Measurements from ENCODE around the gene CACNA2D3. TPM values are rescaled to one million over a fixed set of nuclear protein-coding genes. Genes with fewer than 3 reads are reported as not detected.

The CACNA2D3 gene
- total RNA-seq, 1 donor from 2014 or later = 0.17 TPM

GRCh38 chr3:54783611-54784010 lies 661.3 kb downstream of the CACNA2D3 start:
- Histone ChIP-seq H3K36me3 (ENCODE audit: control insufficient read depth, insufficient read depth, low read length) (no peaks in the 10 kb centered on the region), H3K27me3 (ENCODE audit: control insufficient read depth, insufficient read depth, low read length) (no peaks in the 10 kb centered on the region), H3K4me3 (ENCODE audit: low read depth, low read length) (no peak overlapping the region)
- no peak for DNase-seq (ENCODE audit: low read depth)
- no peak for TF ChIP-seq CTCF (IDR thresholded peaks at IDR 0.05; ENCODE audit: insufficient read depth, low read length, poor library complexity, severe bottlenecking)

DNA sequence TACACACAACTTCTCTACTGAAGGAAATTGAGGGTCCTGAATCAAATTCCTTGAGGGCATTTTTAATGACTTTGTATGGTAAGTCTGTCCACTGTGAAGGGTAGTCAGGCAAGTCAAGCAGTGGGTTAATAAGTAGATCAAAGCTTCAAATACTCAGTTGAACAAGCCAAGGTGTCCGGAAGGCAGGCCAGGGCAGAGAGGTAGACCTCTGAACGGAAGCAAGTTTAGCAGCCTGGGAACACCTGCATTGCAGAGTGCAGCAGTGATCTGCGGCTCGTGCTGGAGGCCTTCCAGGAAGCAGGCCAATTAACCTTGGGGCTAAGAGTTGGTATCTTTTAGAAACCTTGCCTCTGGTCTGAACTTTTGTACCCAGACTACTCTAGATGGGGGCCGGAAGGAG lies 661.7 kb downstream of the CACNA2D3 start:
- no peaks in the 10 kb centered on the region for H3K27me3 ChIP-seq (ENCODE audit: control insufficient read depth, insufficient read depth, low read length)
- no peak for DNase-seq (ENCODE audit: low read depth)

DNA sequence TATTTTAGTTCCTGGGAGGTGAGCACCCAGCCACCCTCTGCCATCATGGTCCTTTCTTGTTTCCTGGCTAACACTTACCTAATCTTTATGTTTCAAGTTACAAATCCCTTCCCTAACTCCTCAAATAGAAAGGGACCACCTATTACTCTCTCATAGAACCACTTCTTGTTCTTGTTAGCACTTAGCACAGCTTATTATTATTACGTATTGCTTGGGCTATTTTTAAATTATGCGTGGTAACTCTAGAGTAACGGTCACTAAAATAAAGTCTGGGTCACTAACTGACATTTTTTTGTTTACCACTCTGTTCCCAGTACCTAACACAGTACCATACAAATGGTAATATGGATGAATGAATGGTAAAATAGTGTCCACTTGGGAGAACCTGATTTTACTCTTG lies 663.6 kb downstream of the CACNA2D3 start:
- no peak for TF ChIP-seq CTCF (IDR thresholded peaks at IDR 0.05; ENCODE audit: insufficient read depth, low read length, poor library complexity, severe bottlenecking)
- no peak for DNase-seq (ENCODE audit: low read depth)
- Histone ChIP-seq H3K27me3 (ENCODE audit: control insufficient read depth, insufficient read depth, low read length) (no peaks in the 10 kb centered on the region), H3K4me3 (ENCODE audit: low read depth, low read length) (no peak overlapping the region), H3K36me3 (ENCODE audit: control insufficient read depth, insufficient read depth, low read length) (no peaks in the 10 kb centered on the region)

More for the DNA sequence above, 661.7 kb downstream of the CACNA2D3 start:
- no peak overlapping the region for H3K4me3 ChIP-seq (ENCODE audit: low read depth, low read length)
- no peak for TF ChIP-seq CTCF (IDR thresholded peaks at IDR 0.05; ENCODE audit: insufficient read depth, low read length, poor library complexity, severe bottlenecking)
- H3K36me3 ChIP-seq (ENCODE audit: control insufficient read depth, insufficient read depth, low read length) = no peaks in the 10 kb centered on the region

GRCh38 chr3:54790051-54790450 lies 667.7 kb downstream of the CACNA2D3 start:
- no peak for DNase-seq (ENCODE audit: low read depth)
- TF ChIP-seq CTCF (IDR thresholded peaks at IDR 0.05; ENCODE audit: insufficient read depth, low read length, poor library complexity, severe bottlenecking) = no peak
- H3K4me3 ChIP-seq (ENCODE audit: low read depth, low read length) = no peak overlapping the region
- no peaks in the 10 kb centered on the region for H3K36me3 ChIP-seq (ENCODE audit: control insufficient read depth, insufficient read depth, low read length)
- H3K27me3 ChIP-seq (ENCODE audit: control insufficient read depth, insufficient read depth, low read length) = no peaks in the 10 kb centered on the region

DNA sequence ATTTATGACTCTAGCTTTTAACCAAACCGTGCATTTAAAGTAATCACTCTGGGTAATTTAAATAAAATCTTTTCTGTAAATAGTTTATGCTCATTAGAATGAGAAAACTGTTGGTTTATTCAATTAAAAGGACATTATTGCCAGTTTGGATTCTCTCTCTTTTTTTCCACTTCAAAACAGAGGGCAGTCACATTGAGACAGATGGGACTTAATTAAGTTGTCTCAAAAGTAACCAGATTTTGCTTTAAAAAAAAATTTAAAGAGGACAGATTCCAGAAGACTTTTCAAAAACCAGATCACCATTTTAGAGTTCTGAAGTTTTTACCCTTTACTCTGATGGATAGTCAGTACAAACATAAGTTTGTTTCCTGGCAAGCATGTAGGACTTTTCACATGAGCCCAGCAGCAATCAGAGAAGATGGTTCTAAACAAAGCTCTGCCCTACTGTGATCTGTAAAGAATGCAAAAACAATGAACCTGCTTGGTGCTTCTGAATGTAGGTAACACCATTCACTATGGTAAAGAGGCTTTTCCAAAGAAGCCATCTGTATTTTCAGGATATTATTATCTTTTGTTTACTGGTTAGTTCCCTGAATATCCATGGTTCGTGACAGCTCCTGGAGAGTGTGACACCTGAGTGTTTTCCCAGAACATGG lies 669.3 kb downstream of the CACNA2D3 start:
- H3K36me3 ChIP-seq (ENCODE audit: control insufficient read depth, insufficient read depth, low read length) = no peaks in the 10 kb centered on the region
- no peak for DNase-seq (ENCODE audit: low read depth)
- TF ChIP-seq CTCF (IDR thresholded peaks at IDR 0.05; ENCODE audit: insufficient read depth, low read length, poor library complexity, severe bottlenecking) = no peak
- no peak overlapping the region for H3K4me3 ChIP-seq (ENCODE audit: low read depth, low read length)
- no peaks in the 10 kb centered on the region for H3K27me3 ChIP-seq (ENCODE audit: control insufficient read depth, insufficient read depth, low read length)

GRCh38 chr3:54792584-54792983 lies 670.2 kb downstream of the CACNA2D3 start:
- Histone ChIP-seq H3K36me3 (ENCODE audit: control insufficient read depth, insufficient read depth, low read length) (no peaks in the 10 kb centered on the region), H3K4me3 (ENCODE audit: low read depth, low read length) (no peak overlapping the region), H3K27me3 (ENCODE audit: control insufficient read depth, insufficient read depth, low read length) (no peaks in the 10 kb centered on the region)
- no peak for TF ChIP-seq CTCF (IDR thresholded peaks at IDR 0.05; ENCODE audit: insufficient read depth, low read length, poor library complexity, severe bottlenecking)
- DNase-seq (ENCODE audit: low read depth) = no peak
